Gastrocnemius medialis (tissue), 4 donors: ENCODE results near the gene ST8SIA3.

Source experiments
- POLR2A ChIP-seq, 2 donors: fragments of 450-650 bp; IDR thresholded peaks; one replicate each; pipeline ENCODE4 v1.6.1; 2017; ENCODE audit warnings: antibody characterized with exemption in 2 of 2, mild to moderate bottlenecking in 2 of 2, moderate library complexity in 2 of 2
- TF ChIP-seq, protein P1 (sequence below), 5 experiments: fragments of 450-650 bp in 3 of 5; fragments of 200-600 bp in 2 of 5; sonication (generic) in 2 of 5; IDR thresholded peaks in 4 of 5; conservative IDR thresholded peaks in 1 of 5; 1 replicate in 4 of 5; 2 replicates in 1 of 5; pipeline ENCODE4 v1.5.1; 2016 to 2019; ENCODE audit warnings: antibody characterized with exemption in 5 of 5, mild to moderate bottlenecking in 3 of 5, moderate library complexity in 3 of 5

GRCh38 chr18:57409650-57410049 lies 57.3 kb downstream of the ST8SIA3 start:
- TF ChIP-seq, protein P1, sequence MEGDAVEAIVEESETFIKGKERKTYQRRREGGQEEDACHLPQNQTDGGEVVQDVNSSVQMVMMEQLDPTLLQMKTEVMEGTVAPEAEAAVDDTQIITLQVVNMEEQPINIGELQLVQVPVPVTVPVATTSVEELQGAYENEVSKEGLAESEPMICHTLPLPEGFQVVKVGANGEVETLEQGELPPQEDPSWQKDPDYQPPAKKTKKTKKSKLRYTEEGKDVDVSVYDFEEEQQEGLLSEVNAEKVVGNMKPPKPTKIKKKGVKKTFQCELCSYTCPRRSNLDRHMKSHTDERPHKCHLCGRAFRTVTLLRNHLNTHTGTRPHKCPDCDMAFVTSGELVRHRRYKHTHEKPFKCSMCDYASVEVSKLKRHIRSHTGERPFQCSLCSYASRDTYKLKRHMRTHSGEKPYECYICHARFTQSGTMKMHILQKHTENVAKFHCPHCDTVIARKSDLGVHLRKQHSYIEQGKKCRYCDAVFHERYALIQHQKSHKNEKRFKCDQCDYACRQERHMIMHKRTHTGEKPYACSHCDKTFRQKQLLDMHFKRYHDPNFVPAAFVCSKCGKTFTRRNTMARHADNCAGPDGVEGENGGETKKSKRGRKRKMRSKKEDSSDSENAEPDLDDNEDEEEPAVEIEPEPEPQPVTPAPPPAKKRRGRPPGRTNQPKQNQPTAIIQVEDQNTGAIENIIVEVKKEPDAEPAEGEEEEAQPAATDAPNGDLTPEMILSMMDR (IDR thresholded peaks at IDR 0.05 in 4 of 5, conservative IDR thresholded peaks at IDR 0.05 in 1 of 5) = no peak
- TF ChIP-seq POLR2A (IDR thresholded peaks at IDR 0.05) = no peak
